HG03469 (cell line): ENCODE results near the gene NFATC1.

Experiments used
- ATAC-seq: cut with Tn5 transposase; IDR thresholded peaks from one replicate; pipeline ENCODE4 v1.9.1; 2021; ENCODE audit warnings: mild to moderate bottlenecking, moderate library complexity, moderate number of reproducible peaks; ENCODE audit not compliant: unreplicated experiment

Gene NFATC1

DNA sequence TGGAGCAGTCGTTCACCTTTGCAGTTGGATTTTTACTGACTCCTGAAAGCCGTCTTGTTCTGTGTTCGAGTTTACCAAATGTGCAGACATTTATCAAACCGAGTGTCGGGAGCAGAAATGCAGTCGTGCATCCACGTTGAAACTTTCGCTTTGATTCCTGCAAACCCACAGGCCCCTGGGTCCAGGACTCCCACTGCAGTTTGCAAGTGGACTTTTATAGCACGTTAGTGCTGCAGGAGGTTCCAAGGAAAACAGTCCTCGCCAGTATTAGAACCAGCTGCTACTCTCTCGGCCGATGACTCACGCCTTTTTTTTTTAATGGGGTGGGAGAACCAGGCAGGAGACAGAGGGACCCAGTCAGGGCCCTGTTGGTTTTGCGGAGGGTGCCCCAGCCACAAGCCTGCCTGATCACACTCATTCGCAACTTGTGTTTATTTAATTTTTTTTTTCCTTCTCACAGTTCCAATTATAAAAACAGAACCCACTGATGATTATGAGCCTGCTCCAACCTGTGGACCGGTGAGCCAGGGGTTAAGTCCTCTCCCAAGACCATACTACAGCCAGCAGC, 90.1 kb downstream of the NFATC1 start:
- no peak for ATAC-seq

DNA sequence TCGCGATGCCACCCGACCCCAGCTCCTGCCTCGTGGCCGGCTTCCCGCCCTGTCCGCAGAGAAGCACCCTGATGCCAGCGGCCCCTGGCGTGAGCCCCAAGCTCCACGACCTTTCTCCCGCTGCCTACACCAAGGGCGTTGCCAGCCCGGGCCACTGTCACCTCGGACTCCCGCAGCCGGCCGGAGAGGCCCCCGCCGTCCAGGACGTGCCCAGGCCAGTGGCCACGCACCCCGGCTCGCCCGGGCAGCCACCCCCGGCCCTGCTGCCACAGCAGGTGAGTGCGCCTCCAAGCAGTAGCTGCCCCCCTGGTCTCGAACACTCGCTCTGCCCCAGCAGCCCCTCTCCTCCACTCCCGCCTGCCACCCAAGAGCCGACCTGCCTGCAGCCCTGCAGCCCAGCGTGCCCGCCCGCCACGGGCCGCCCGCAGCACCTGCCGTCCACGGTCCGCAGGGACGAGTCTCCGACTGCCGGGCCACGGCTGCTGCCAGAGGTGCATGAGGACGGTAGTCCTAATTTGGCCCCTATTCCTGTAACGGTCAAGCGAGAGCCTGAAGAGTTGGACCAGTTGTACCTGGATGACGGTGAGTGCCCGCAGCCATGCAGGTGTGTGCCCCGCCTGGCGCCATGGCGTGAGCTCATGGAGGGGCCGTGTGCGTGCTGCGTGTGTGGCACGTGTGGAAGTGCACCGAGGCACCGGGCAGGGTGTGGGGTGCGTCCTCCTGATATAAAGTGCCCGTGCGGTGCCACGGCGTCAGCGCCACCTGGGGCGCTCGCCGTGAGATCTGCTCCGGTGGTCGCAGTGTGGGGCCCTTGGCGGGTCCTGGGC, 90.8 kb downstream of the NFATC1 start:
- no peak for ATAC-seq

DNA sequence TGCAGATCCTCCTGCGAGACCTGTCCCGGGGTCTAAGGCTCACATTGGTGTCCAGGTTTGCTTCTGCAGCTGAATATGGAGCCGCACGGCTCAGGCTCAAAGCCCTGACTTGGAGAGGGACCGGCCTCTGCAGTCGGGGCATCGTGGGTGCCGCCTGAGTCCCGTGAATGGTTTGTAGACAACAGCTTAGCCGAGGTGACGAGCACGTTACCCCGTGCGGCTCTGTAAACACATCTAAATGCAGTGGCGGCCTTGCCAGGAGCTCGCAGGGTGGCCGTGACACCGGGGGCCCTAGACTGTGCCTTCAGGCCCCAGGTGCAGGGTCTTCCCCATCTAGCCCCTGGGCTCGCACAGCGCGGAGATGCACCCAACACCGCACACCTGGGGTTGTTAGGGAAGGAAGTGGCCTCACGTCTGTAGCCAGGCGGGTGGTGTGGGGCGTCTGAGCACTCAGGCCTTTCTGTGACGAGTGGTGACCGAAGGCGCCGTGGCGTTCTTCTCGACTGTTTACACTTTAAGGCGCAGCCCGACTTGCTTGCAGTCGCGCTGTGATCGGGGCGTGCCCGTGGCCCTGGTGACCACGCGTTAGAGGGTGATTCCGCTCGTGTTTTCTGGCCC, 91.6 kb downstream of the NFATC1 start:
- ATAC-seq, result no peak

DNA sequence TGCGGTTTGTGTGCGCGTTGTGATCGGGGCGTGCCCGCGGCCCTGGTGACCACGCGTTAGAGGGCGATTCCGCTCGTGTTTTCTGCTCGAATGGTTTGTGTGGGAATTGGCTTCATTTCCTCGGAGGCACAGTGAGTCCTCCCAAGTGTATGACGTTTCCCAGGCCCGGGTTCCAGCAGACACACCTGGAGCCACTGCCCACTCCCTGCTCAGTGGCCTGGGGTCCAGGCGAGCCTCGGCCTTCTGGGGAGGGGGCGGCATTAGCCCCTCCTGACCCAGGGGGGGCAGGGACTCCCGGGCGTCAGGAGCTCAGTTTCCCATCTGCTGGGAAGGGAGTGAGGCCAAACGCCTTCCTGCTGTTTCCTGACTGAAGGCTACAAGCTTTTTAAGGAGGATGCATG, 92.1 kb downstream of the NFATC1 start:
- no peak for ATAC-seq

DNA sequence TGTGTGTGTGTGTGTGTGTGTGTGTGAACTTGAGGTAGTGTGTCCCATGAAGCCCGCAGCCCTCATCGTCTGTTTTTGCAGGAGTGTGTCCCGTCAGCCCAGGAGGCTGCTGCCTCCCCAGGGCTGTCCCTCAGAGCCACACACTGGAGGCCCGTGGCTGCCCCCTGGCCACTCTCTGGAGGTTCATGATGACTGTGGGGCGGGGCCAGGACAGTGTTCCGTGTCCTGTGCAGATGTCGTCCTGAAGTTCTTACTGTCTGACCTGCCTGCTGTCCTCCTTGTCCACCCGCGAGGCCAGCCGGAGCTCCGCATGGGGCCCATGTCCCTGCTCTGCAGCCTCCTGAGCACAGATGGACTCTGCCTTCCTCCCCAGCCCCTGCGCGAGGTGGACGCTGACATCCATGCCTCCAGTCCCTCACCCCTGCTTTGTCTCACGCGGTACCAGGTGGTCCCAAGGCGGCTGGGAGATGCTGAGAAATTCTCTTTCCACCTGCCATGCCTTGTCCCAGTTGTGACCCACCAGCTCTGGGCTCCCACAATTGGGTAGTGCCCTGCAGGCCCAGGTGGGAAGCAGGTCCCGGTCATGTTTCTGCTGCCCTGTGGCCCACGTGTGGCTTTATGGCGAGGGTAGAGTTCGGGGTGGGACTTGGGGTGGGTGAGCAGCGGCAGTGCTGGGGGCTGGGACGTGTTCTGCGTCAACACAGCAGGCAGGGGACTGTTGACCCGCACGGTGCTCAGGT, 92.8 kb downstream of the NFATC1 start:
- no peak for ATAC-seq

DNA sequence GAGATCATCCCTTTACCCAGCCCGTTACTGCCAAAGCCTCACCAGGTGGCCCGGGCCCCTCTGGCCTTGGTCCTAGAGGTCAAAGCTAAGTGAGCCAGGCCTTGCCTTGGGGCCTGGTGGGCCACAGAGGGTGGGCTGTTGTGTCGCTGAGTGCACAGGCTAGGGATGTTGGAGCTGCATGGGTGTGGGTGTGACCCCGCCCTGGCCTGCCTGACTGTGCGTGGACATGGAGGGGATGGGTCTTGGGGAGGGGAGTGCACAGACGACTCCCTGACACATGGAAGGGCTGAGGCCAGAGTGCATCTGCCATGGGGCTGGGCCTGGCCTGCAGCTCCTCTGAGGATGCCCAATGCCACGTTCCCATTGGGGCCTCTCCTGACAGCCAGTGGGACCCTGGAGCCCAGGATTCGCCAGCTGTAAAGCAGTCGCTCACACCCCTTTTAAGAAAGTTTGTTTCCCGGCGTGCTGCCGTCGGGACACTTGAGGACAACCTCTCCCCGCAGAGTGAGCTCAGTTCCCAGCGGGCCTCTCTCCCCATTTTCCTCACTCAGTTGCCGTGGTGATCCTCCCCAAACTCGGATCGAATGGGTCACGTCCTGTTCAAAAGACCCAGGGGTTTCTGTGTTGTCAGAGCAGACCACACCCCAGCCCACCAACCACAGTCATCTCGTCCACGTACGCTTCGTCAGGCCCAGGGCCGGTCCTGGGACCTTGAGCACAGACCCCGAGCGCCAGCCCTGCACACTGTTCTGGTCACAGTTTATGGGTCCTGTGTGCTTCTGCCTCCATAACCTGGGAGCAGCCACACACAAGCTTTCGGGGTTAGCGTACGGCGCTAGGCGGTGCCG, 93.5 kb downstream of the NFATC1 start:
- no peak for ATAC-seq

DNA sequence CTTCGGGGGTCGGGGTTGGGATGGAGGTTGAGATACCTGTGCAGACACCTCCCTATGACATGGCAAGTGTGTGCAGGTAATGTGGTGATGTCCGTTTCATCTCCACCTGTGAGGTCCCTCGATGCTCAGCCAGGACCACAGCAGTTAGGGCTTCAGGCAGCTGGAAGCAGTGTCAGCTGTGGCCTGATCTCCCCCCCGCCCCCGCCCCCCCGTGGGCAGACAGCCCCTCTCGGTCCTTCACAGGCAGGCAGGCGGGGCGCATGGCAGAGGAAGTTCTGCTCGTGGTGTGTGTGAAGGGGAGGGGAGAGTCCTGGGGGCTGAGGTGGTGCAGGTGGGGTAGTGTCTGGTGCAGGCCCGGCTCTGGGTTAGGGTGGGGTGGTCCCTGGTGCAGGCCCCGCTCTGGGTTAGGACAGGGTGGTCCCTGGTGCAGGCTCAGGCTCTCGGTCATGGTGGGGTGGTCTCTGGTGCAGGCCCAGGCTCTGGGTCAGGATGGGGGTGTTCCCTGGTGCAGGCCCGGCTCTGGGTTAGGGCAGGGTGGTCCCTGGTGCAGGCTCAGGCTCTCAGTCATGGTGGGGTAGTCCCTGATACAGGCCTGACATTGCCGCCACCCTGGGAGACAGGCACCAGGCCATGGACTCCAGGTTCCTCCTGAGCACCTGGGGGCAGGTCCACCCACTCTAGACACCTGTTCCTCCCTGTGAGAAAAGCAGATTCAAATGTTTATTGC, 94.3 kb downstream of the NFATC1 start:
- ATAC-seq, result no peak

DNA sequence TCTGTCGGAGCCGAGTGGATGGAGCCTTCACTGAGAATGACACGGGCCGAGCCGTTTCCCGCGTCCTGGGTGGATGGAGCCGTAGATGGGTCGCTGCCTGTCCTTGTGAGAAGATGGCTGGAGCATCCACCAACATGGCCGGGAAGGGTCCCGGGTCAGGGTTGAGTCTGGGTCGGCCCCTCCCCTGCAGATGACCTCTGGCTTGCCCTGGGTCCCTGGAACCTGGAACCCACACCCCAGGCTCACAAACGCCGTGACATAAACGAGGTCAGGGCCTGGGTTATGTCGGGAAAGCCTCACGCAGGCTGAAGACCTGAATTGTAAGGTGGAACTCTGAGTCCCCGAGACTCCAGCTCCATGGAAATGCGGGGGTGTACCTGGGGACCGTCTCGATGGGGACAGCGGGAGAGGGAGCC, 94.9 kb downstream of the NFATC1 start:
- no peak for ATAC-seq

DNA sequence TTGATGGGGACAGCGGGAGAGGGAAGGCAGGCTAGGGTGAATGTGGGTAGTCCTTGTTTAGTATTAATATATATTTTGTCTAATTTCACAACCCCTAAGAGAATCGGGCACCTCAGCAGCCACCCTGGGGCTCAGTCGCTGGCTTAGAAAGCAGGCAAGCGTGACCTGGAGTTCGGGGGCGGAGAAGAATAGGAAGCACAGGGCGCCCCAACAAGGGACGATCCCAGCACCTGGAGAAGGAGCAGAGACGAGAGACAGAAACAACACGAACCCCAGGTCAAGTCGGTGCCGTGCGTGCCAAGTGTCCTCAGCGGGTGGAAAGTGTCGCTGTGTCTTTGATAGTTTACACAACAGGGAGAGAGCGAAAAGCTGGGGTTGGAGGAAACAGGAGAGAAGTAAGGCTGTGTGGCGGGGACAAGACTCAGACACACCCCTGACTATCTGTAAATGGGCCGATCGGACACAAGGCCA, 95.4 kb downstream of the NFATC1 start:
- no peak for ATAC-seq

DNA sequence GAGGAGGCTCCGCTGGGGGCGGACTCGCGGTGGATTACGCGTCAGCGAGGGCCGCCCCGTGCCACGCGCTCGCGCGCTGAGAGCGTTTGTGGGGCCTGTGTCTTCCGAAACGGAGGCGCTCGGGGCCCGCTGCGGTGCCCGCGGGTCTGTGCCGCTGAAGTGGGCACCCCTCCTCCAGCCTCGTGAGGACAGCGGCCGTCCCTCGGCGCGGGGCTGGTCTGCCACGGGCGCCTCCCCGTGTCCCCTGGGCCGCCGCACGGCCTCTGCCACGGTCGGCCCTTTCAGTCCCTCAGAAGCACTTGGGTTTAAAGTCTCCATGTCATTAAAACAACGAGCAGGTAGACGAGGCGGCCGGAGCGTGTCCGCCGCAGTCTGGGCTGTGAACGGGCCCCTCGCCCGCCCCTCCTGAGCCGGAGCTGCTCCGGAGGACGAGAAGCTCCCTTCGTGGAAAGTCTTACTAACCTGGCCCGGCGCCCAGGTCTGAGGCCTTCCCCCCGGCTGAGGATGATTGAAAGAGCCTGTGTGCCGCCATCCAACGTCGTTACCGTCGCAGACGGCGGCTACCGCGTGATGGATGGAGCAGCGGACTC, 97.6 kb downstream of the NFATC1 start:
- ATAC-seq, result no peak

DNA sequence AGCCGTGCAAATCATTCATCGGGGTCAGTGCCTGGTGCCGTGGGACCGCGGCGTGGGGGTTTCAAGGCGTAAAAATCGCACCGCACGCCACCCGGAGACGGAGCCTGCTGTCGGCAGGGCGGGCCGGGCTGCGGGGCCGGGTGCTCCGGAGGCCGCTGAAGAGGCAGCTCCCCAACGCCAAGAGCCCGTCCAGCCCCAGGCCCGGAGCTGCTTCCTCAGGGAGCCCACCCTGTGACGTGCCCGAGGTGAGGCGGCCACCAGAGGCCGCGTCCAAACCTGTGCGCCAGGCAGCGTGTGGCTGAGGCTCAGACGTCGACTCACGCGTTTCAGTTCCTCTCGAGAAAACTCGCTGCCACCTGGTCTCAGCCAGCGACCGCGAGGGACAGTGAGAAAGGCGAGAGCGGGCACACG, 98.1 kb downstream of the NFATC1 start:
- ATAC-seq, result no peak

DNA sequence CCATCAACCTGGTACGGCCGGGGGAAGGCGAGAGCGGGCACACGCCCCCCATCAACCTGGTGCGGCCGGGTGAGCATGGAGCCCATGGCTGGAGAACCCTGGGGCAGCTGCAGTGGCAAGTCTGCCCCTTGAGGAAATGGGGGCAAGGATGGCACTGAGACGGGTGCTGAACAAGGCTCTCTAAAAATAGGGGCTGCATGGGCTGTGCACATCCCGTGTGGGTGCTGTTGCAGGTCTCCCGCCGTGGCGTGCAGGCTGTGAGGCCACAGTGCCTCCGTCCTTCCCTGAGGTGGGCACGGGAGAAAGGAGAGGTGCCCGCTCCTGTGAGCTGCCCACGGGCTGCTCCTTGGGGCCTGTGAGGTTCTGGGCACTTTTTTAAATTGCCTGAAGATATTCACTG, 99.2 kb downstream of the NFATC1 start:
- no peak for ATAC-seq

DNA sequence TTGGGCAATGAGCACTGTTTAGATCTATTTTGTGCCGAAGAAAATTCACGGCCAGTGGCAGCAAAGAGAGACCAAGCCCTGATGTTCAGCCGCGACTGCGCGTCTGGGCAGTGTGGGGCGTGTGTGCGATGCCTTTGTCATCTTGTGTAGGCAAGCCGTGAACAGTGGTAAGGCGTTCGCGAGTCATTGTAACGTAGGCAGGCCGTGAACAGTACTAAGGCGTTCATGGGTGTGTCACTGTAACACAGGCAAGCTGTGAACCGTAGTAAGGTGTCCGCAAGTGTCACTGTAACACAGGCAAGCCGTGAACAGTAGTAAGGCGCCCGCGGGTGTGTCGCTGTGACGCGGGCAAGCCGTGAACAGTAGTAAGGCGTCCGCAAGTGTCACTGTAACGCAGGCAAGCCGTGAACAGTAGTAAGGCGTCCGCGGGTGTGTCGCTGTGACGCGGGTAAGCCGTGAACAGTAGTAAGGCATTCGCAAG, 99.9 kb downstream of the NFATC1 start:
- no peak for ATAC-seq

DNA sequence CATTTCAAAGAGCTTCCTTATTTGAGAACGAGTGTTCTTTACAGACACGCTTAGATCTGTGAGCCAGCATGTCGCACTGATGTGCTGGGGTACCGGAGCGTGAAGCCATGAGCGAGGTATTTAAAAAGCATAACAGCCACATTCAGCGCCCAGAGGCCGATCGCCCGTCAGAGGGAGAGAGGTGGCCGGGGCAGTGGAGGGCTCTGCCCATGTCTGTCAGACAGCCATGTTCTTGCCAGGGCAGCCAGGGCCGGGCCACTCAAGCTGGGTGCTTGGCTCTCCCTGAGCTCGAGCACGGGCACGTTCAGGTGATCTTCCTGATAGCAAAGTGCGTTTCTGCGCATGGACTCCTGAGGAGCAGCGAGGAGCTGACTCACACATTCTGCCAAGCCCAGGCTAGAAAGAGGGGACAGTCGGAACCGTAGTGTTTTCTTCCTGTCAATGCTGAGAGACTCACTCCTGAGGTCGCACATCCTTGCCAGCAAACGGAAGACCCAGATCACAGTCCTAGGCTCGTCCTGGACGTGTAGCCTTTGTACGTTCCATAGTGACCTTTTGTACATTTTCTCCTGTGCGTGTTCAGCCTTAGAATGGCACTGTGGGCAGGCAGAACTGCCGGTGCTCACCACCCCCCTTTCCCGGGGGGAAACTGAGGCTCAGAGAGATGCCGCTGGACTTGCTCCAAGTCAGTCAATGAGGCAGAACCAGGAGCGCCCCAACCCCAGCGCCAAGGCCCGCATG, 100.7 kb downstream of the NFATC1 start:
- no peak for ATAC-seq

DNA sequence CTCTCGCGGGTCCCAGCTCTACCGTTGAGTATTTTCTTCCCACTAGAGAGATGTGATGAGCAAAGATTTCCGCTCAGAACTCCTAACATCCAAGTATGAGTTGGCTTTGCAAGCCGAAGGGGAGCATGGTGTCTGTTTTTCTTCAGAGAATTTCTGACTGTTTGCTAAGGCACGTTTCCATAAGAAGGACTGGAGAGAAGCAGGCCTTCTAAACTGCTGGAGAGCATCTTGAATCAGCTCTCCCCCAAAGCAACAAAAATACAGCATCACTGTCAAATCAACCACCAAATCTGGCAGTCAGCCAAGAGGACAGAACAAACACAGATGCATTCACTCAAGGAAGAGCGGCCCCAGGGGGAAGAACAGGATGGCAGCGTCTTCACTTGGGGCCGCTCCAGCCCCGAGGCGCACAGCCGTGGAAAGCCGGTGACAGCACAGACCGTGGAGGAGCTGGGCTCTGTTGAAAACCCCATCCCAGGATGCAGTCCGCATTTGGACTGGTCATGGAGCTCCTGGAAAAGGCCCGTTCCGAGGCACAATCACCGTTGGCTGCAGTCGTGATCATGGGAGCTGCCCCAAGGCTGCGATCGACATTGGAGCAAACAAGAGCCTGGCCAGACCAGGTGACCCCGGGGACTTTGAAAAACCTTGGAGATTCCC, 101.4 kb downstream of the NFATC1 start:
- no peak for ATAC-seq

DNA sequence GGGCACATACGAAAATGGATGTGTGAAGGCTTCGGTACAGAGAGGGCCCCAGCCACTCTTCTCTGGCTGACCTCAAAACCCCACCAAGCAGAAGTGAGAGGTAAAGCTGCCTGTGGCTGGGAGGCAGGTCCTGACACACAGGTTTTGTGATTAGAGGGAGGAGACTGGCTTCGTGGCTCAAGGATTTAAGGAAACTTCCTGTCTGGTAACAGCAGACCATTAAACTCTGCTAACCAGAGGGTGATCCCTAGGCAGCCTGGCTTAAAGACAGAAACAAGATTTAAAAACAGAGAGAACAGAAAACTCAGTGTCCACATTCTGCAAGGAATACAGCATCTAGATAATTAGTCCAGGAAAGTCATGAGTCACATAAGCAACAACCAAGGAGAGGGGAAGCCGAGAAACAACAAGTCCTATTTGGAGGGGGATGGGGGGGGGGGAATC, 101.9 kb downstream of the NFATC1 start:
- ATAC-seq, result peak; percentile 65

DNA sequence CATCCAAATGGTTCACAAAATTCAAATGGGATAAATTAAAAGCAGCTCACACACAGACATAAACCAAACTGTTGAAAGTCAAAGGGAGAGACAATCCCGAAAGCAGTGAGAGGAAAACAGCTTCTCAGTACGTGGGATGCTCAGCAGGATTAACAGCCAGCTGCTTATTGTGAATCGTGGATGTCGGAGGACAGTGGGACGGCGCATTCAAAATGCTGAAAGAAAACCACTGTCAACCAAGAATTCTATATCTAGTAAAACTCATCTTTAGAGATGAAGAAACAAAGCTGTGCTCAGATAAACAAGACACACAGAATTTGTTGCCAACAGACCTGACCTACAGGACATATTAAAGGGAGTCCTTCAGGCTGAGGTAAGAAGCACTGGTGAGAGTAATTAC, 102.9 kb downstream of the NFATC1 start:
- no peak for ATAC-seq

DNA sequence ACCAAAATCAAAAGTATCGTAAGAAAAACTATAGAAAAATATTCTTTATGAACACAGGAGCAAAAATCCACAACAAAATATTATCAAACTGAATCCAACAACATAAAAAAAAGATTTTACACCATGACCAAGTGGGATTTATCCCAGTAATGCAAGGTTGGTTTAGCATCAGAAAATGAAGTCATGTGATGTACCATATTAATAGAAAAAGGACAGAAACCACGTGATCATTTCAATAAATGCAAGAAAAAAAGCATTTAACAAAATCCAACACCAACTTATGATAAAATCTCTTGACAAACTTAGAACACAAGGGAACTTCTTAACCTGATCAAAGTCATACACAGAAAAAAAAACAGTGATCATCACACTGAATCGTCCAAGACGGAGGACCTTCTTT, 105.3 kb downstream of the NFATC1 start:
- ATAC-seq, result no peak
